IMR-90 (cell line): ENCODE results near the gene SHC2. TPM values are rescaled to one million over a fixed set of nuclear protein-coding genes. Genes with fewer than 3 reads are reported as not detected.

Experiments
- ATAC-seq: fragments of 200-7000 bp; cut with Tn5 transposase; 2 replicates; pipeline ENCODE4 v1.9.1; 2020; ENCODE audit warnings: low read depth, mild to moderate bottlenecking, moderate library complexity
- BruUV-seq: library from RNA; stranded (reverse); fragments of 400-500 nt; replicated peaks from 2 replicates; lab custom pipeline; 2021; lab: Mats Ljungman, UMichigan
- CTCF ChIA-PET: fragments of 300-600 bp; formaldehyde crosslinking; extraction: SDS; loops from one replicate; lab custom pipeline; 2021; ENCODE audit warnings: antibody characterized with exemption; lab: Yijun Ruan, JAX
- POLR2A ChIA-PET: fragments of 300-600 bp; sonication (Branson Sonifier 250); formaldehyde crosslinking; loops from one replicate; lab custom pipeline; 2022; ENCODE audit warnings: antibody characterized with exemption; ENCODE audit not compliant: unreplicated experiment; lab: Charles Lee
- DNase-seq: peaks from one replicate; pipeline ENCODE4 v3.0.0; 2013
- H2AFZ ChIP-seq: replicated peaks from 2 replicates; pipeline ENCODE3; 2013; ENCODE audit warnings: low read length, mild to moderate bottlenecking; ENCODE audit not compliant: poor library complexity
- H2AK5ac ChIP-seq: 2 replicates; pipeline ENCODE4 v1.6.1; 2013; ENCODE audit warnings: low read depth, low read length, inconsistent platforms
- H2AK9ac ChIP-seq: replicated peaks from 2 replicates; pipeline ENCODE3; 2013; ENCODE audit warnings: mild to moderate bottlenecking, low read depth, low read length, moderate library complexity; ENCODE audit not compliant: poor library complexity
- H2BK120ac ChIP-seq: 2 replicates; pipeline ENCODE4 v1.6.1; 2013; ENCODE audit warnings: low read depth, low read length, inconsistent platforms
- H2BK15ac ChIP-seq: 3 replicates; pipeline ENCODE4 v1.6.1; 2013; ENCODE audit warnings: low read depth, low read length, inconsistent platforms
- H2BK20ac ChIP-seq: 2 replicates; pipeline ENCODE4 v1.6.1; 2013; ENCODE audit warnings: low read depth, mild to moderate bottlenecking, inconsistent platforms, low read length, moderate library complexity
- H2BK5ac ChIP-seq: 2 replicates; pipeline ENCODE4 v1.6.1; 2013; ENCODE audit warnings: mild to moderate bottlenecking, low read depth, low read length, inconsistent platforms; ENCODE audit not compliant: poor library complexity, severe bottlenecking
- H3K14ac ChIP-seq: replicated peaks from 2 replicates; pipeline ENCODE4 v1.6.1; 2013; ENCODE audit warnings: low read depth, low read length, inconsistent platforms
- H3K18ac ChIP-seq: 2 replicates; pipeline ENCODE4 v1.6.1; 2013; ENCODE audit warnings: low read depth, low read length, control low read depth
- H3K23ac ChIP-seq: 2 replicates; pipeline ENCODE4 v1.6.1; 2013; ENCODE audit warnings: low read depth, low read length, inconsistent platforms
- H3K27ac ChIP-seq: 2 replicates; pipeline ENCODE4 v1.5.1; 2013; ENCODE audit warnings: mild to moderate bottlenecking, control low read depth, low read length; ENCODE audit not compliant: insufficient read depth
- H3K27me3 ChIP-seq: 2 replicates; pipeline ENCODE4 v1.6.1; 2013; ENCODE audit warnings: low read length; ENCODE audit not compliant: control insufficient read depth, insufficient read depth
- H3K36me3 ChIP-seq: 2 replicates; pipeline ENCODE4 v1.6.1; 2013; ENCODE audit warnings: low read length, mixed read lengths; ENCODE audit not compliant: control insufficient read depth, insufficient read depth
- H3K4ac ChIP-seq: 2 replicates; pipeline ENCODE4 v1.6.1; 2013; ENCODE audit warnings: low read depth, low read length, inconsistent platforms
- H3K4me1 ChIP-seq: 2 replicates; pipeline ENCODE4 v1.6.1; 2013; ENCODE audit warnings: low read length, mixed read lengths; ENCODE audit not compliant: control insufficient read depth, insufficient read depth
- H3K4me2 ChIP-seq: 2 replicates; pipeline ENCODE4 v1.6.1; 2013; ENCODE audit warnings: low read depth, mild to moderate bottlenecking, control low read depth, low read length, moderate library complexity
- H3K4me3 ChIP-seq: 2 replicates; pipeline ENCODE4 v1.5.1; 2013; ENCODE audit warnings: low read depth, mild to moderate bottlenecking, control low read depth, low read length, moderate library complexity; ENCODE audit not compliant: insufficient read depth
- H3K56ac ChIP-seq: 2 replicates; pipeline ENCODE4 v1.6.1; 2013; ENCODE audit warnings: low read length, inconsistent platforms; ENCODE audit not compliant: insufficient read depth; ENCODE audit errors: extremely low read depth
- H3K79me1 ChIP-seq, 2 experiments: 2 replicates each; pipeline ENCODE4 v1.6.1; 2013; ENCODE audit warnings: low read length in 2 of 2, inconsistent platforms in 1 of 2, low read depth in 1 of 2
- H3K9ac ChIP-seq: 2 replicates; pipeline ENCODE4 v1.6.1; 2013; ENCODE audit warnings: low read depth, low read length, control low read depth
- H3K9me1 ChIP-seq: 2 replicates; pipeline ENCODE4 v1.6.1; 2013; ENCODE audit warnings: low read length, inconsistent platforms; ENCODE audit not compliant: insufficient read depth
- H3K9me3 ChIP-seq: 2 replicates; pipeline ENCODE4 v1.6.1; 2013; ENCODE audit warnings: low read length; ENCODE audit not compliant: control insufficient read depth, insufficient read depth
- H4K20me1 ChIP-seq: 2 replicates; pipeline ENCODE4 v1.6.1; 2013; ENCODE audit warnings: low read length, inconsistent platforms; ENCODE audit not compliant: insufficient read depth
- H4K5ac ChIP-seq: 2 replicates; pipeline ENCODE4 v1.6.1; 2013; ENCODE audit warnings: mild to moderate bottlenecking, low read depth, low read length, control low read depth
- H4K8ac ChIP-seq, 2 experiments: 2 replicates each; pipeline ENCODE4 v1.6.1; 2013; ENCODE audit warnings: low read depth in 2 of 2, low read length in 2 of 2, control low read depth in 1 of 2, inconsistent platforms in 1 of 2
- H4K91ac ChIP-seq: 2 replicates; pipeline ENCODE4 v1.6.1; 2013; ENCODE audit warnings: low read depth, low read length, inconsistent platforms; ENCODE audit not compliant: insufficient read depth
- MAZ ChIP-seq: IDR thresholded peaks from 2 replicates; pipeline ENCODE4 v1.6.1; 2012; ENCODE audit warnings: low read depth, mild to moderate bottlenecking, low read length, improper control_type of control experiment, moderate library complexity, borderline replicate concordance
- WGBS, 2 experiments: methylation state at CpG; one replicate each; pipeline versions ENCODE4 v1.1.5 to v1.1.7; 2013; ENCODE audit warnings: missing lambda C conversion rate in 2 of 2; ENCODE audit not compliant: insufficient read length in 1 of 2; ENCODE audit errors: extremely low coverage in 2 of 2; 5-methylcytosine and 5-hydroxymethylcytosine counted together
- dilution Hi-C: fragments of 300-500 bp; cut with HindIII; formaldehyde crosslinking; loops from one replicate; pipeline ENCODE4 v1.14.3; 2018; ENCODE audit warnings: low sequenced_read_pairs; ENCODE audit not compliant: unreplicated experiment
- in situ Hi-C: fragments of 300-500 bp; cut with MboI; formaldehyde crosslinking; loops from 3 replicates; pipeline ENCODE4 v1.14.3; 2019; ENCODE audit warnings: low sequenced_read_pairs, inconsistent platforms, mixed read lengths
- intact Hi-C: fragments of 100-400 bp; cut with micrococcal nuclease; formaldehyde crosslinking; loops from 2 replicates; pipeline ENCODE4 v1.10.0; 2022
- polyA plus RNA-seq, 3 experiments: library from polyadenylated mRNA; depleted of rRNA; stranded (reverse); fragments of >200 nt; gene quantifications; 2 replicates each; pipeline ENCODE4 v1.2.3, GENCODE V29; 2012; ENCODE audit warnings: low replicate concordance in 1 of 3
- total RNA-seq: library from RNA; depleted of rRNA; stranded (reverse); fragments of >200 nt; gene quantifications from 2 replicates; pipeline ENCODE4 v1.2.3, GENCODE V29; 2012

The SHC2 gene
- total and polyA plus RNA-seq, 2 of the 4 experiments (the other 2 are of a cell fraction): 0.68 TPM; not detected in 1

GRCh38 chr19:453606-454005, 7.2 kb downstream of the SHC2 start:
- Histone ChIP-seq H3K4me1 (no peaks in the 10 kb centered on the region), H3K4me2 (no peak overlapping the region), H3K27me3 (no peaks in the 10 kb centered on the region; the same call in 1 of the 2 replicates), H3K4ac (no peak overlapping the region), H3K9ac (no peak overlapping the region), H4K20me1 (no peaks in the 10 kb centered on the region), H2BK120ac (no peak overlapping the region), H2BK20ac (no peak overlapping the region), H3K18ac (no peak overlapping the region), H3K27ac (no peak overlapping the region), H4K8ac (no peak overlapping the region), H3K14ac (no peak overlapping the region), H2BK5ac (no peak overlapping the region), H3K79me1 (no peaks in the 10 kb centered on the region), H4K5ac (no peak overlapping the region), H3K9me3 (peaks cover 16% of the 10 kb centered on the region), H3K56ac (no peak overlapping the region), H2AFZ (no peak overlapping the region), H2AK5ac (no peak overlapping the region), H2AK9ac (peak overlapping the region; percentile 13), H2BK15ac (no peak overlapping the region), H4K91ac (no peak overlapping the region), H3K36me3 (no peaks in the 10 kb centered on the region), H3K4me3 (no peak overlapping the region), H3K23ac (no peak overlapping the region), H3K9me1 (no peaks in the 10 kb centered on the region)
- in situ Hi-C loops (no loop called here), intact Hi-C loops (no loop called here), dilution Hi-C loops (no loop called here)
- no peak for TF ChIP-seq MAZ
- DNase-seq (no peak), ATAC-seq (no peak)
- no TSS peak for BruUV-seq
- POLR2A ChIA-PET: no interaction called here
- CTCF ChIA-PET: no interaction called here
- 77% methylated on average over 16 of the region's 22 CpGs; no CpG with 5 or more reads in 1 of the 2 experiments for WGBS, 2 experiments
